ENCODE data around the gene OSBPL9. TPM values are rescaled to one million over a fixed set of nuclear protein-coding genes. Genes with fewer than 3 reads are reported as not detected.

OSBPL9 gene
- total RNA-seq, 4 donors from 2014 or later = 56.9 to 110 (median 78.3) TPM

- 76 to 91% methylated on average over 3 of the region's 3 CpGs for WGBS, 2 donors (ENCODE audit: low coverage in 1 of 2)
- H3K36me3 ChIP-seq = no peaks in the 10 kb centered on the region
- H3K9me3 ChIP-seq = no peaks in the 10 kb centered on the region
- ATAC-seq = no peak
- no peak overlapping the region for H3K27ac ChIP-seq
- TF ChIP-seq CTCF (IDR thresholded peaks at IDR 0.05) = no peak
- TF ChIP-seq POLR2A (IDR thresholded peaks at IDR 0.05) = no peak
- TF ChIP-seq EP300 (IDR thresholded peaks at IDR 0.05) = no peak
- TF ChIP-seq POLR2AphosphoS5 (IDR thresholded peaks at IDR 0.05) = no peak
- H3K4me3 ChIP-seq = no peak overlapping the region
- no peaks in the 10 kb centered on the region for H3K27me3 ChIP-seq
- peaks cover 6 to 34% (median 11%) of the 10 kb centered on the region in 3 donors for H3K4me1 ChIP-seq
Measured at GRCh38 chr1:51740652-51741051, 123.8 kb downstream of the OSBPL9 start.

GRCh38 chr1:51741121-51741681, 124.3 kb downstream of the OSBPL9 start:
- H3K4me1 ChIP-seq = peaks cover 6 to 34% (median 11%) of the 10 kb centered on the region in 3 donors
- H3K4me3 ChIP-seq = no peak overlapping the region
- TF ChIP-seq EP300 (IDR thresholded peaks at IDR 0.05) (no peak), POLR2A (IDR thresholded peaks at IDR 0.05) (no peak), POLR2AphosphoS5 (IDR thresholded peaks at IDR 0.05) (no peak), CTCF (IDR thresholded peaks at IDR 0.05) (no peak)
- H3K27me3 ChIP-seq = no peaks in the 10 kb centered on the region
- H3K9me3 ChIP-seq = no peaks in the 10 kb centered on the region
- H3K27ac ChIP-seq = no peak overlapping the region
- no peaks in the 10 kb centered on the region for H3K36me3 ChIP-seq
- no peak for ATAC-seq
- 80 to 93% methylated on average over 1 of the region's 1 CpG for WGBS, 2 donors (ENCODE audit: low coverage in 1 of 2)

GRCh38 chr1:51744506-51745303, 127.8 kb downstream of the OSBPL9 start:
- no peak overlapping the region for H3K27ac ChIP-seq
- peaks cover 0 to 11% of the 10 kb centered on the region in 2 donors for H3K36me3 ChIP-seq
- H3K4me3 ChIP-seq = no peak overlapping the region
- no peaks in the 10 kb centered on the region for H3K9me3 ChIP-seq
- WGBS, 2 donors (ENCODE audit: low coverage in 1 of 2) = 48 to 76% methylated on average over 4 of the region's 4 CpGs
- H3K4me1 ChIP-seq = peaks cover 0 to 16% (median 7%) of the 10 kb centered on the region in 3 donors
- TF ChIP-seq EP300 (IDR thresholded peaks at IDR 0.05) (no peak), CTCF (IDR thresholded peaks at IDR 0.05) (no peak), POLR2A (IDR thresholded peaks at IDR 0.05) (no peak), POLR2AphosphoS5 (IDR thresholded peaks at IDR 0.05) (no peak)
- ATAC-seq = no peak
- H3K27me3 ChIP-seq = no peaks in the 10 kb centered on the region

- Histone ChIP-seq H3K9me3 (no peaks in the 10 kb centered on the region), H3K4me3 (no peak overlapping the region), H3K36me3 (peaks cover 0 to 11% of the 10 kb centered on the region in 2 donors), H3K4me1 (peaks cover 0 to 16% (median 7%) of the 10 kb centered on the region in 3 donors), H3K27ac (no peak overlapping the region), H3K27me3 (no peaks in the 10 kb centered on the region)
- ATAC-seq = no peak
- TF ChIP-seq CTCF (IDR thresholded peaks at IDR 0.05) (no peak), POLR2AphosphoS5 (IDR thresholded peaks at IDR 0.05) (no peak), POLR2A (IDR thresholded peaks at IDR 0.05) (no peak), EP300 (IDR thresholded peaks at IDR 0.05) (no peak)
Measured at GRCh38 chr1:51745304-51745570, 128.3 kb downstream of the OSBPL9 start.

- no peak for ATAC-seq
- Histone ChIP-seq H3K4me3 (no peak overlapping the region), H3K4me1 (peaks cover 0 to 10% (median 7%) of the 10 kb centered on the region in 3 donors), H3K36me3 (peaks cover 0 to 32% of the 10 kb centered on the region in 2 donors), H3K27me3 (no peaks in the 10 kb centered on the region), H3K27ac (no peak overlapping the region), H3K9me3 (no peaks in the 10 kb centered on the region)
- TF ChIP-seq CTCF (IDR thresholded peaks at IDR 0.05) (no peak), POLR2AphosphoS5 (IDR thresholded peaks at IDR 0.05) (no peak), EP300 (IDR thresholded peaks at IDR 0.05) (no peak), POLR2A (IDR thresholded peaks at IDR 0.05) (no peak)
- WGBS, 2 donors (ENCODE audit: low coverage in 1 of 2) = 94 to 97% methylated on average over 3 of the region's 3 CpGs
Measured at GRCh38 chr1:51749151-51749550, 132.3 kb downstream of the OSBPL9 start.
